NCI-H82 treated with DMSO at 0.1 percent for 48 hours (cell line): ENCODE data around the gene TMEM123.

ENCODE experiments used
- DNase-seq: peaks from one replicate; lab custom pipeline; 2025; ENCODE audit not compliant: unreplicated experiment; lab: John Stamatoyannopoulos, UW

The TMEM123 gene

DNA sequence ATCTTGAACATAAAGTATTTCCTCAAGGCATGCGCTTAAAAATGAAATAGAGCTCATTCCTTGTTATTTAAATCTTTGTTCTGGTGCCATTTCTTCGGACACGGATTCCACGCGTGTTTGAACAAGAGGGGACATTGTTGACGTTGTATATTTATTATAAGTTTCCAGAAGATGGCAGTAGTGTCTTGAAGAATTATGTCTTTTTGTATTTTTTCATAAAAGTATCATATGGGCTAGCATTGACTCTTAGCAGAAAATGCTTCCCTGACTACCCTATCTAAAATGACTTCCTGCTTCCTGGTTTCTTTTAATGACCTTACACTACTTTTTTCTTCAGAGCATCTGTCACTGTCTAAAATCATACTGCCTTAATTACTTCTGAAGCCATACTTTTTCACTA is 85.2 kb downstream of the TMEM123 start:
- no peak for DNase-seq

DNA sequence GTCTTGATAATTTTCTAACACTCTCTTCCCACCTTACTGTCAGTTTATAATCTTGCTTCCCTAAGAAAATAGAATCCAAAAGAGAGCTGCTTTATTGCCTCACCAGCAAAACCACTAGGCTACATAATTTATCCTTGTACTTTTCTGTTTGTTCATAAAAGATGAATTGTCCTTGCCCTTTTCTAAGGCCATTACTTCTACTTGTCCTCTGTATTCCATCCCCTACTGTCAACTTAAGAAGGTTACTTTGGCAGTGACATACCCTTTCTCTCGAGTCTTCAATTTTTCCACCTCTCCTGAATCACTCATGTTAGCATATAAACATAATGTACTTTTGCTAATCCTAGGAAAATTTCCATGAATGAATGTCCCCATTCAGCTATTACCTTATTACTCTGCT is 87.6 kb downstream of the TMEM123 start:
- no peak for DNase-seq

- DNase-seq: no peak
These were observed 91.2 kb downstream of the TMEM123 start for GRCh38 chr11:102361086-102362031.

DNA sequence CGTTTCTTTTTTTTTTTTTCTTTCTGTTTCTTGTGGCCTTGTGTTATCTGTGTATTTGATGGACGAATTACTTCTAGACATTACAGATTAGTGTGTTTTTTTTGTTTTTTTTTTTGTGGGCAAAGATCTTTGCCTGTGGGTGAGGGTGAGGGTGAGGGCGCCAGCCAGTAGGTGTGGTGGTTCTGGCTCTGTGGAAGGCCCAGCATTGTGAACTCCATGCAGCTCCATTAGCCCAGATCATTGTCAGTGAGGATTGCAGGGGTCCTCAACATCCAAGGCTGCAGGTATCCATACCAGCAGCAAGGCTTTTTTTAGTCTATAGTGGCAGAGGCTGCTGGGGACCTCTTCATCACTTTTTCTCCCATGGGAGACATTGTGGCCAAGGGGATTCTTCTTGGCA is 91.9 kb downstream of the TMEM123 start:
- no peak for DNase-seq

- no peak for DNase-seq
These were observed 93.2 kb downstream of the TMEM123 start for GRCh38 chr11:102359372-102359771.

DNA sequence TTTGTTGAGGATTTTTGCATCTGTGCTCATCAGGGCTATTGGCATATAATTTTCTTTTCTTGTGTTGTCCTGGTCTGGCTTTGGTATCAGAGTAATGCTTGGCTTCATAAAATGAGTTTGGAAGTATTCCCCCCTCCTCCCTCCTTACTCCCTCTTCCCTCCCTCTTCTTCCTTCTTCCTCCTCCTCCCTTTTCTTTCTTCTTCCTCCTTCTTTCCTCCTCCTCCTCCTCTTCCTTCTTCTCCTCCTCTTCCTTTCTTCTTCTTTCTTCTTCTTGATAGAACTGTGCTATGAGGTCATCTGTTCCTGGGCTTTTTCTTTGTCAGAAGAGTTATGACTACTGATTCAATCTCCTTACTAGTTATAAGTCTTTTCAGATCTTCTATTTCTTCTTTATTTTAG is 95.4 kb downstream of the TMEM123 start:
- DNase-seq: no peak

DNA sequence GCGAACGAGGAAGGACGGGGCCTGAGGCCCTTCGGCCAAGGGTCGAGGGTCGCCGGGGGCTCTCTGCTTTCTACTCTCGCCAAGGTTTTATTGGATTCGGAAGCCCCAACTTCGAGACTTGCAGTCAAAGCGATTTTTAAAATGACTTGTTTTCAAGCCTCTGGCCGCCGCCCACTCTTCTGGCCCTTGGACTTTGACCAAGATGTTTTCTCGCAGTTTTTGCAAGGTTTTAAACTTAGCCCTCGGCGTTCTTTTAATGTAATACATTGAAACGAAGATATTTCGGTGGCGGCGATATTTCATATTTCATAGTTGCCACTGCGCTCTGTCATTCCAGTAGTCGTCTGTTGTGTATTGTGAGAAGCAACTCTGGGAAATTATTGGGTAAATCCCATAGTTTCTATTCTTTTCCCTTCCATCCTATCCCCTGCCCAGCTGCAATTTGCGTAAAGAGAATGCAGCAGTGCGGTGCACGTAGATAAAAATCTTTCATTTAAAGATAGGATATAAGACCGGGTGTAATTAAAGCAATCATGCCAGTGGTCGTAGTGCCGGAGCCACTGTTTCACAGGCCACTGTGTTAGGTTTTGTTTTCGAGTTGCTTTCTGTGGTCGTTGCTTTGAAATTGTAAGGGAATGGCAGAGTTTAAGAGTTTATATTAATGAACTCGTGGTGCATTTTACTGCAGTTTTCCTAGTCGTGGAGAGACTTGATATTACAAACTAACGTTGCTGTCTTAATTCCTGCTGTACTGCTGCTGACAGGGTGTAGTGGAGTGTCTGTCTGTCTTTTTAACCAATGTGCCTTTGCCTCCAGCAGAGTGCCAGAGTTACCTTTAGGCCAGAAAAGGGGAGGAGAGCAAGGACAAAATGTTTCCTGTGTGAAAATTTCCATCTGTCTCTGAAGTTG is 104.8 kb downstream of the TMEM123 start:
- no peak for DNase-seq

DNA sequence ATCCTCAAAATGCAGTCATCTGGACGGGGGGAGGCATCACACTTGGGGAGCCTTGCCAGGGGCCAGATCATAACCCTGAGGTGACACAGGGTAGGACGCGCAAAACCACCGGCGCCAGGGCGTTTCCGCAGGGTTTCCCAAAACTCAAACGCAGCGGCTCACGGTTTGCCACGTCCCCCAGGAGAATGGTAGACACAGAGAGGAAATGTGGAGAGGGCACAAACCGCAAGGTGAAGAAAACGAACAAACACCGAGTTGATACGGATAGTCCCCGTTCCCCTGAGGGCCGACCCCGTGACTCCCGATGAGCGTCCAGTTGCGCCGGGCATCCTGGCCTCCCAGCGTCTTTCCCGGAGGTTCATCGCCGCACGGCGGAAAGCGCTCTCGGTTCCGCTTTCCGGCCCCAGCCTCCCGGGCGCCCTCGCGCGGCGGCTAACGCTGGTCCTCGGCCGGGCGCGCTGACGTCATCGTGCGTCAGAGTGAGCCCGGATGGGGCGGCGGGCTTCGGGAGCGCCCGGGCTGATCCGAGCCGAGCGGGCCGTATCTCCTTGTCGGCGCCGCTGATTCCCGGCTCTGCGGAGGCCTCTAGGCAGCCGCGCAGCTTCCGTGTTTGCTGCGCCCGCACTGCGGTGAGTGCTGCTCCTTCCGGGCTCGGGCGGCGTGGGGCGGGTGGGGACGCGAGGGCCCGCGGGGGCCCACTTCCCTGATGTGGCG is 105.7 kb downstream of the TMEM123 start, which contains the start of gene BIRC2:
BIRC2 (plus strand) TSS at position 467 of the 714 bp plus-strand sequence. CDS start 2,641 bp downstream, outside the sequence.
- peak; percentile 48 for DNase-seq

GRCh38 chr11:102346456-102346747 is 106.2 kb downstream of the TMEM123 start:
- DNase-seq: no peak
